Activated CD4-positive, CD25-positive, alpha-beta regulatory T cell (primary cell): Measurements from ENCODE around the gene POU3F1.

Experiments used
- DNase-seq, 4 experiments: peaks; one replicate each; lab custom pipeline; 2025; lab: John Stamatoyannopoulos, UW

POU3F1 gene

GRCh38 chr1:38073534-38074301 is 27.1 kb upstream of the POU3F1 start:
- no peak for DNase-seq

- no peak for DNase-seq
Measured at GRCh38 chr1:38072858-38073257, 26.3 kb upstream of the POU3F1 start.

GRCh38 chr1:38071312-38072256 is 25.0 kb upstream of the POU3F1 start:
- DNase-seq = no peak

- no peak for DNase-seq
Measured at GRCh38 chr1:38068980-38069340, 22.4 kb upstream of the POU3F1 start.

- no peak for DNase-seq
Measured at GRCh38 chr1:38068220-38068979, 21.8 kb upstream of the POU3F1 start.

- no peak for DNase-seq
Measured at GRCh38 chr1:38064197-38064903, 17.8 kb upstream of the POU3F1 start.

GRCh38 chr1:38063616-38064015 is 17.0 kb upstream of the POU3F1 start:
- DNase-seq = no peak

GRCh38 chr1:38062361-38063288 is 16.0 kb upstream of the POU3F1 start:
- no peak for DNase-seq

GRCh38 chr1:38061883-38062328 is 15.3 kb upstream of the POU3F1 start:
- DNase-seq = no peak

- DNase-seq = no peak
Measured at GRCh38 chr1:38061290-38061689, 14.7 kb upstream of the POU3F1 start.

GRCh38 chr1:38060498-38060897 is 13.9 kb upstream of the POU3F1 start:
- no peak for DNase-seq

GRCh38 chr1:38059635-38060250 is 13.2 kb upstream of the POU3F1 start:
- DNase-seq = no peak

- DNase-seq = no peak
Measured at GRCh38 chr1:38055965-38056364, 9.4 kb upstream of the POU3F1 start.

- DNase-seq = no peak
Measured at GRCh38 chr1:38055398-38055797, 8.8 kb upstream of the POU3F1 start.

GRCh38 chr1:38053416-38054091 is 7.0 kb upstream of the POU3F1 start:
- no peak for DNase-seq

GRCh38 chr1:38052750-38053415 is 6.3 kb upstream of the POU3F1 start:
- no peak for DNase-seq

- DNase-seq = no peak
Measured at GRCh38 chr1:38051079-38051543, 4.5 kb upstream of the POU3F1 start.

GRCh38 chr1:38050397-38051078 is 3.9 kb upstream of the POU3F1 start:
- DNase-seq = no peak
